GM10266 (cell line): ENCODE results near the gene KCND3.

Experiments used
- DNase-seq: peaks from one replicate; pipeline ENCODE4 v3.0.0; 2012; ENCODE audit errors: extremely low spot score
- TF ChIP-seq, protein P1 (sequence below): IDR thresholded peaks from 2 replicates; pipeline ENCODE4 v1.5.1; 2012; ENCODE audit warnings: mild to moderate bottlenecking, low read depth; ENCODE audit not compliant: control insufficient read depth, insufficient read depth; ENCODE audit errors: missing control alignments

KCND3 gene

DNA sequence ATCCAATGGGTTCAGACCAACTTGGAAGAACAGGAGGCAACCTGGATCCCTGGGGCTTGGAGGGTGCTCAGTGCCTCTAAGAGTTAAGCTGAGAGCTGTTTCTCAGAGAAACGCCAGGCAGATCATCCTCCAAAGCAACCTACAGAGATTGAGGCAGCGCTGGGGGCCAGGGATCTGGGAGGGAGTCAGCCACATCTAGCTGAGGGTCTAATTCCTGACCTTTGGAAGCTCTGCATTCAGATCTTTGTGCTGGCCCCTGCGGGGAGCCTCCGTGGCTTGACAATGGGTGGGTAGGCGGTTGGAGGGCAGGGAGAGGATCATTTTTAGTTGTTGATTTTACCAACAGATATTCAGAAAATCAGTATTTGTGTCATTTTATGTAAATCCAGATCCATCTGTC, 154.5 kb downstream of the KCND3 start:
- DNase-seq: no peak
- TF ChIP-seq, protein P1, sequence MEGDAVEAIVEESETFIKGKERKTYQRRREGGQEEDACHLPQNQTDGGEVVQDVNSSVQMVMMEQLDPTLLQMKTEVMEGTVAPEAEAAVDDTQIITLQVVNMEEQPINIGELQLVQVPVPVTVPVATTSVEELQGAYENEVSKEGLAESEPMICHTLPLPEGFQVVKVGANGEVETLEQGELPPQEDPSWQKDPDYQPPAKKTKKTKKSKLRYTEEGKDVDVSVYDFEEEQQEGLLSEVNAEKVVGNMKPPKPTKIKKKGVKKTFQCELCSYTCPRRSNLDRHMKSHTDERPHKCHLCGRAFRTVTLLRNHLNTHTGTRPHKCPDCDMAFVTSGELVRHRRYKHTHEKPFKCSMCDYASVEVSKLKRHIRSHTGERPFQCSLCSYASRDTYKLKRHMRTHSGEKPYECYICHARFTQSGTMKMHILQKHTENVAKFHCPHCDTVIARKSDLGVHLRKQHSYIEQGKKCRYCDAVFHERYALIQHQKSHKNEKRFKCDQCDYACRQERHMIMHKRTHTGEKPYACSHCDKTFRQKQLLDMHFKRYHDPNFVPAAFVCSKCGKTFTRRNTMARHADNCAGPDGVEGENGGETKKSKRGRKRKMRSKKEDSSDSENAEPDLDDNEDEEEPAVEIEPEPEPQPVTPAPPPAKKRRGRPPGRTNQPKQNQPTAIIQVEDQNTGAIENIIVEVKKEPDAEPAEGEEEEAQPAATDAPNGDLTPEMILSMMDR: no peak

DNA sequence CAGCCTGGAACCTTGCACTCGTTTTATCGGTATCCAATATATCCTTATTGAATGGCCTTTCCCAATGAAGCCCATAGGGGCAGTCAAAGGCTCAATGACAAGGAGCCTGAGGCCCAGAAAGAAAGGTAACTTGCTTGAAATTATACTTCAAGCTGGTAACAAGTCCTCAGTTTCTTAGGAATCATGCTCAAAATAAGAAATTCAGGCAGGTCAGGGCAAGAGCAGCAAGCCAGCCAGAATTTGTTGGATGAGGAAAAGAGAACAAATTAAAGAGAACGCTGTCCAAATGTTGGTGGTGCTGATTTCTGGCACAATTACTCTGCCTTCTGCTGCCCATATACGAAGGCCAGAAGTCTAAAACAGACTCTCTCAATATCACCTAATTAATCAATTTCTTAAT, 156.1 kb downstream of the KCND3 start:
- no peak for DNase-seq
- TF ChIP-seq, protein P1: no peak

DNA sequence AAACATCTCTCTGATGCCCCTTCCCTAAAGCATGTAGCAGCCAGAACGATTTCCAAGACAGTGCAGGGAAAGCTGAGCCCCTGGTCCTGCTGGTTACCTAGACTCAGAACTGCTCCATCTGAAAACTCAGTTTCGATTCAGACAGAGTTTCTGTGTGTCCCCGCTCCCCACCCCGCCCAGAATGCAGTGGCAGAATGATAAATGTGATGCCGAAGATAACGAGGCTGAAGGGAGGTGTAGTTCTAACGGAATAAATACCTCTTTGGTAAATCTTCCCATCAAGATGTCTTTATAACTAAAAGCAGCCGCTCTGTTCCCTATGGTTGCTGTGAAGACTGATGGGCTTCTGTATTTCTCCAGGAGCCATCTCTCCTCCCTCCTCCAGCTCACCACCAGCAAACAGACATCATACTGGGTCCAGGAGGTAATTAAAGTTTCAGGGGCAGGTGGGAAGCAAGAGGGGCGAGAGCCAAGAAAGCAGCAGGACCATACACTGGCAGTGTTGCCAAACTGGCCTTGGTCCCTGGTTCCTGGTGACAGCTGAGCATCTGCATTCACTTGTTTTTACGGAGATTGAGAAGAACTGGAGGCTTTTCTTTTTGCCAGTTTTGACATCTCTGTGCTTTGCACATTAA, 156.8 kb downstream of the KCND3 start:
- no peak for DNase-seq
- TF ChIP-seq, protein P1: no peak

DNA sequence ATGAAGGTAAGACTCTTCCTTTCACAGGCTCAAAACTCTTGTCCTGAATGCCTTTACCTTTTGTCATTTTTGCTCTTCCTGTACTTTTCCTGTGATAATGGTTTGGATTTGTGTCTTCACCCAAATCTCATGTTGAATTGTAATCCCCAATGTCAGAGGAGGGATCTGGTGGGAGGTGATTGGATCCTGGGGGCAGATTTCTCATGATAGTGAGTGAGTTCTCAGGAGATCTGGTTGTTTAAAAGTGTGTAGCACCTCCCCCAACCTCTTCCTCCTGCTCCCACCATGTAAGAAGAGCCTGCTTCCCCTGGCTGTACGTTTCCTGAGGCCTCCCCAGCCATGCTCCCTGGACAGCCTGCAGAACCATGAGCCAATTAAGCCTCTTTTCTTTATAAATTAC, 158.3 kb downstream of the KCND3 start:
- TF ChIP-seq, protein P1: no peak
- no peak for DNase-seq

DNA sequence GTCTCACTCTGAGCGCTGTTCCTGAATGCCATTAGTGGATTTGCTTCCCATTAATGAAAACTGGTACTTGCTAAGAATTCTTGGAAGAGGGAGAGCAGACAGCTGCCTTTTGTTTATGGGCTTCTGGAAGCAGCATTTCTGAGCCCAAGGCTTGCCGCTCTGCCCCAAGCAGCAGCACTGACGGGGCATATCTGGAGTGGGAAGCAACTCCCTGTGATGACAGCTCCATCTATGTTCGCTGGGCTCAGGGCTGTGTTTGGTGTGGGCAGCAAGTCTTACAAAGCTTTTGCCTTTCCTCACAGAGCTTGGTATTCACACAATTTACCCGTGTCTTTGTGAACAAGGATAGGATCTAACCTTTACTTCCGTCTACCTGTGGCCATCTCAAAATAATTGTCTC, 161.5 kb downstream of the KCND3 start:
- TF ChIP-seq, protein P1: no peak
- DNase-seq: no peak

DNA sequence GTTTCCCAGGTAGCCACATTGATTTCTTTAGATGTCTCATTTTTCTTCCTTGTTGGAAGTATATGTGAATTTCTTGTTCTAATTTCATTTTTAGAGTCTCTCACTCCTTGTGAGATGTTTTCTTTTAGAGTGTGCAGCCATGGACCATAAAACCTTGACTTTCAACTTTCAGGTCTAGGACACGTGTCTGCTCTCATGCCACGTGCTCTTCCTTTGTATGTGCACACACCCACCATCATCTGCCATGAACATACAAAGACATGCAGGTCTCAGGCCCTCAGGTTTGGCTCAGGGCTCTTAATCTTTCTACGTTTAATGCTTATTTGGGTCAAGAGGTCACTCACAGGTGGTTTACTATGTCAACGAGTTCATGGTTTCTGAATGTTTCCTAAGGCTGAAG, 163.2 kb downstream of the KCND3 start:
- TF ChIP-seq, protein P1: no peak
- no peak for DNase-seq

DNA sequence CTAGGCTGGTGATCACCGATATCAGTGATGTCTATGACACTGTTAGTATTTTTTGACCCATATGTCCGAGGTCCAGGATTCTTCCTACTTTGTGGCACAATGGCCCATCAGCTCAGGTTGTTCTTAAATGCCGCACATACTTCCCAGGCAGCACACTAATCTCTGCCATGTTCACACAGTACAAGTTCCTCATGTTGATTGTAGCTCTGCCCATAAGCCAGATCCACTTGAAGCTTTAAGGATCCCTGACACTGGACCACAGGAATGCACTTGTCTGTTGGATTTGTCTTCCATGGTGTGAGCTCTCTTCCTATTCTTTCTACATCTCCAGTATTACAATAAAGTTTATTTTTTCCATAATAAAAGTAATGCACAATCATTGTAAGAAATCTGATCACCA, 164.3 kb downstream of the KCND3 start:
- TF ChIP-seq, protein P1: no peak
- DNase-seq: no peak
